Stimulated activated CD4-positive, alpha-beta T cell treated with anti-CD3 and anti-CD28 coated beads, TNF-alpha, amount 100 ng/mL, for 4 hours (primary cell): ENCODE results near the gene ZNF70.

Experiments used
- DNase-seq, 3 experiments: peaks; one replicate each; pipeline ENCODE4 v3.0.0-alpha.2; 2020; ENCODE audit warnings: low read depth in 3 of 3

ZNF70 gene

DNA sequence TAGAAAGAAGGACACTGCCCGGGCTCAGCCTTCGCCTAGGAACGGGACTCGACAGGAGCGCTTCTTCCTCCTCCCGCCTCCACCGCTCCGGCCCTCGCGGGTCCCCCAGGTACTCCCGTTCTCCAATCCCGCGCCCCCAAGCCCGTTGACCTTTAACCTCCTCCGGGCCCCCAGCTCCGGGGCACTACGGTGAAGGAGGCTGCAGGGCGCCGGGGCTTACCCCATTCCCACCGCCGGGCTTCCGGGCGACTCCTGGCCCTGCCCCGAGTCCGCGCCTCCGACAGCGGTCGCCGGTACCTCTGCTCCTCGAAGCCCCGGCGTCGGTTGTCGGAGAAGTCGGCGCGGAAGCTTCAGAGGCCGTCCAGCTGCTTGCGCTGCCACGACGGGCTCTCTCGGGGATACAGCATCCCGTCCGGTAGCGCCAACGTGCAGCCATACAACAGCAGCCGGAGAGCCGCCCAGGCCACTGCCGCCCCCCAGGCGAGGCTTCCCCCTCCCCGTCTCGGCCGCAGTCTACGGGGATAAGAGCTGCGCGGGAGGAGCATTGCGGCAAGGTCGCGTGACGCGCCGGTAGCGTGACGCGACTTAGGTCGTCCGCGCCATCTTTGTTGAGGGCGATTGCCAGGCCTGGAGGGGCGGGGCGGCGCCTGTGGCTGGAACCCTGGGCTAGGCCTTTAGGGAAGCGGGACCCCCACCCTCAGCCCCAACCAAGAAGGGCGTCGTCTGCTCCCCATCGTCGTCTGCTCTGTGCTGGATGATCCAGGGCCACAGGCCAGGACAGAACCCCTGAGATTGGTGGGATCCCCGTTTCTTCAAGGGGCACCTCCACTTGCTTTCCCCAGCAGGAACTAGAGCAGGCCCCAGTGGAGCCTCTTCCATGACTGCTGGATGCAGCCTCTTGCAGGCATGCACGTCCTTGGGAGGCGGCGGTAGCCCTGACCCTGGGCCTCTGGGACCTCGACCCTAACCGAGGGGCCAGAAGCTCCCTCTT, 33.8 kb downstream of the ZNF70 start:
- peak; percentile 69 to 71 (median 71) for DNase-seq

DNA sequence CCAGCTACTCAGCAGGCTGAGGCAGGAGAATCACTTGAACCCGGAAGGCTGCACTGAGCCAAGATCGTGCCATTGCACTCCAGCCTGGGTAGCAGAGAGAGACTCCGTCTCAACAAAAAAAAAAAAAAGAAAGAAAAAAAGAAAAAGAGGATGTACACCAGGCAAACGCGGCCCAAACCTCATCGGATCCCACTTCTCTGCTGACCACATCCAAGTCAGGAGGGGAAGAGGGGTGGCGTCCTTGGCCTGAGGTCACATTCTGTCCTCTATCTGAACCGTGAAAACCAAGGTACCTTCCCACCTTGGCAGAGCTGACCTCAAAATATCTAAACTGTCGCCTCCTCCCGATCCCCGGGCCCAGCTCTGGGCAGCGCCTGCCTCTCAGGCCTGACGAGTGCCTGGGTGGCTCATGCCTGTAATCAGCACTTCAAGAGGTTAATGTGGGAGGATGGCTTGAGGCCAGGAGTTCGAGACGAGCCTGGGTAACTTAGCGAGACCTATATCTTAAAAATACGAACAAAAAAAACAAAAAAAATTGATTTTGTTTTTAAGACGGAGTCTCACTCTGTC, 35.0 kb downstream of the ZNF70 start:
- DNase-seq = no peak

DNA sequence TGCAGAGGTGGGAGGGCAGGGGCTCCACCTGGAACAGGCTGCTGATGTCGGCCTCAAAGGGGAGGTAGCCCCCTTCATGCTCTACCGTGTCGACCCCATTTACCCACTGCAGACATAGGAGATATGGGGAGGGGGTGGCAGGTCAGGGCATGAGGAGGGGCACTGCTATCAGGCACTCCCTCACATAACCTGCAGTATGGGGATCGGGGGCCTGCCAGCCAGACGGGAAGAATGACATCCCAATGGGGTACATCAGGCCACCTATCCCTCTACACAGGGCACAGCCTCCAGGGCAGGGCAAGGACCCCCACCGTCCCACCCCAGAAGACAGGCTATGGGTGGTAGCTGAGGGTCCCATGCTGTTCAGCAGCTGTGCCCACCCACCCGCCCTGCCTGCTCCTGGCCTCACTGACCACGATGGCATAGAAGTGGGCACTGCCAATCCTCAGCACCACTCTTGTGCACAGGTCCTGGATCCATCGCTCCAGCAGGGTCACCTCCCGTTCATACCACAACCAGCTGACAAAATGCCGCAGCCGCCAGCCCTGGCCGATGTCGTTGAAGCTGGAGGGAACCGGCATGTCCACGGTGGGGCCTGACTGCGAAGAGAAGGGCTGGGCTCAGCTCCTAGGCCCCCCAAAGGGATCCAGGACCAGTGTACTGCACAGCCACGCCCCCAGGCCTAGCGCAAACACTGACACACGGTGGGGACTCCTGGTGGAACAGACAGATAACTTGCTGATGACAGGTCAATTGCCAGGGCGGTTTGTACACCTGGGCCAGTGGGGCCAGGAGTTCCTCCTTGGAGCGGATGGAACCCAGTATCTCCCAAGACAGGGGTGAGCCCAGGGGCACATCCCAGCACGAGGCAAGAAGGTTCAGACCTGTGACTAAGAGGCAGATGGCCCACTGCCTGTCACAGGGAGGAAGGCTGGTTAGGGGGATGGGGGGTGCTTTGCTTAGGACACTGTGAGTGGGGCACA, 36.0 kb downstream of the ZNF70 start:
- no peak for DNase-seq

DNA sequence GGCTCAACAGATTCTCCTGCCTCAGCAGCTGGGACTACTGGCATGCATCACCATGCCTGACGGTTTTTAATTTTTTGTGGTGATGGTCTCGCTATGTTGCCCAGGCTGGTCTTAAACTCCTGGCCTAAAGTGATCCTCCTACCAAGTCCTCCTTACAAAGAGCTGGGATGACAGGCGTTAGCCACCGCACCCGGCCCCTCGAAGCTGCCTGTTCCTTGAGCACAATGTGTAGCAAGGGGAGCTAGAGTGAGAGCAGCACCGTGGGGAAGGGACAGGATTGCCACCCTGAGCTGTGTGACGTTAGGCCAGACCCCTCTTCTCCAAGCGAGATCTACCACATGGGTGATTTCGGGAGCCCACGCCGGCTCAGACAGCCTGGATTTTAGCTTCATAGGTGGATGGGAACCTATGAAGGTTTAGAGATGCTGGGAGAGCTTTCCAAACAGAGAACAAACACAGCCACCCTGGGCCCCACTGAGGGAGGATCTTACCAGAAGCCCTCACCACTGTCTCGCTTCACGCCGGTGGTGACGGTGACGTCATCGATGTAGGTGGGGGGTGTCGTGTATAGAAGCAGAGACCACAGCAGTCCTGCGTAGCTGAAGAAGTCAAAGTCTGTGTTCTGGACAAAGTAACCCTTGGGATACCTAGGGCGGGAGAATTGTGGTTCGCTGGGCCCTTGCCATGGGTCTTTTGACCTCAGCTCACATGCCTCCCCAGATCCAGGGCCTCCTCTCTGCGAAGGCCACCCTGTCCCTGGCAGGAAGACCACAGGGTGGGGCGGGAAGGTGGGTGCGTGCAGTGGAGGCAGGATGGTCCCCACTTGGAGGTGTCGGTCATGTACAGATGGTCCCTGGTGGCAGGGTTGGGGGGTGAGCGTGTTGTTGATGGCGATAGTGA, 37.0 kb downstream of the ZNF70 start:
- no peak for DNase-seq

DNA sequence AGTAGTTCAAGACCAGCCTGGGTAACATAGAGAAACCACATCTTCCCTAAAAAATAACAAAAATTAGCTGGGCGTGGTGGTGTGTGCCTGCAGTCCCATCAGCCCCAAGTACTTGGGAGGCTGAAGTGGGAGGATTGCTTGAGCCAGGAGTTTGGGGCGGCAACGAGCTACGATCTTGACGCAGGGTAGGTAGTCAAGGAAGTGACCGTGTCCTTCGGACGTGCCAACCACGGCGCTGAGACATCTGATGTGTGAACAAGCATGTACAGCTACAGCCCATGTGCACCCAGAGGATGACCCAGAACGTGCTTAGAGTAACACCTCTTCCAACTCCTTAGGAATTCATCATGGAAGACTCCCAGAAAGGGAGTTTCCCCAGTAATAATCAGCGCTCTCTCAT, 38.7 kb downstream of the ZNF70 start:
- DNase-seq = no peak

DNA sequence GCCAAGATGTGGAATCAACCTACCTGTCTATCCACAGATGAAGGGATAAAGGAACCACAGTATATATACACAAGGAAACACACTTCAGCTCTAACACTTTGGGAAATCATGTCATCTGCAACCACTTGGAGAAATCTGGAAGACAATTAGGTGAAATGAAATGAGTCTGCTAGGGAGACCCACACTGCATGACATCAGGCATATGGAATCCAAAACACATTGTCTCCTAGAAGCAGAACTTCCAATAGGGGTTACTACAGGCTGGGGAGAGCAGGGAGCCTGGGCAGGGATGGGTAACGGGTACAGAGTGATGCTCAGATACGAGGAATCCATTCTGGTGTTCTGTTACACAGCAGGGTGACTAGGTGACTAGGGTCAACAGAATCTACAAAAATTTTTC, 41.8 kb downstream of the ZNF70 start:
- DNase-seq = no peak

DNA sequence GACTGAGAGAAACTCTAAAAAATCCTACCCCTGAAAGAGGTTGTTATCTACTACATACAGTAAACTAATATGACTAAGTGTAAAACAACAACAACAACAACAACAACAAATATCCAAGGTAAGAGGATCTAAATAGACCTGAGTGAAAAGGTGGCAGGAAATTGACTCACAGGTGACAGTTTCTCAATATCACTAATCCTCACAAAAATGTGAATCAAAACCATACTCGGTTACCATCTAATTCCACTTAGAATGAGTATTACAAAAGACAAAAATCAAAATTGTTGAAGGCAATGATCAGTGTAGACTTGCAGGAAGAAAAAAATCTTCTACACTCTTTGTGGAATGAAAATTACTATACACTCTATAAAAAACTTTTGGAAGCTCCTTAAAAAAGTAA, 42.6 kb downstream of the ZNF70 start:
- DNase-seq = no peak

DNA sequence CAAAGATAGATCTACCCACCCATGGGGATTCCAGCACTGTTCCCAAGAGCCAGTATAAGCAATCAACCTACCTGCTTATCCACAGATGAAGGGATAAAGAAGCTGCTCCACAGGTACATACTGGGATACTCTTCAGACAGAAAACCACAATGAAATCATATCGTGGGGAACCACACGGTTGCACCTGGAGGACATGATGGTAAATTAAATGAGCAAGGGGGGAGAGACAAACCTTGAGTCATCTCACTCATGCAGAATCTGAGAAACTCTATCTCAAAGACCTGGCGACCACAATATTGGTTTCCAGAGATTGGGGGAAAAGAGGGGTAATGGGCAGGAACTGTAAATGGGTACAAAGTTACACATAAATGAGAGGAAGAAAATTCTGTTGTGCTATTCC, 45.6 kb downstream of the ZNF70 start:
- DNase-seq = no peak

DNA sequence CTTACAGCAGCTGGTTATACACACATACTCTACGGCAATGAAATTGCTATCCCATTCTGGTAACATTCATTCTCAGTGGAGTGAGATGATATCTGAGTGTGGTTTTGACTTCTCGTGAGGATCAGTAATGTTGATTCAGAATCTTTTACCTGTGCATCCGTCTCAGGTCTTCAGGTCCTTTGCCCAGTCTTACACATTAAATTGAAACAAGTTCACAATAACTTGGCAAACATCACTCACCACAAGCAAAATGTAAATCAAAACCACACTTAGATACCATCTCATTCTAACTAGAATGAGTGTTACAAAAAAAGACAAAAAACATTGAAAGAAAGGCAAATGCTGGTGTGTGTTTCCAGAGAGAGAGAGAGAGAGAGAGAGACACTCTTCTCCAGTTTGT, 46.1 kb downstream of the ZNF70 start:
- DNase-seq = no peak

DNA sequence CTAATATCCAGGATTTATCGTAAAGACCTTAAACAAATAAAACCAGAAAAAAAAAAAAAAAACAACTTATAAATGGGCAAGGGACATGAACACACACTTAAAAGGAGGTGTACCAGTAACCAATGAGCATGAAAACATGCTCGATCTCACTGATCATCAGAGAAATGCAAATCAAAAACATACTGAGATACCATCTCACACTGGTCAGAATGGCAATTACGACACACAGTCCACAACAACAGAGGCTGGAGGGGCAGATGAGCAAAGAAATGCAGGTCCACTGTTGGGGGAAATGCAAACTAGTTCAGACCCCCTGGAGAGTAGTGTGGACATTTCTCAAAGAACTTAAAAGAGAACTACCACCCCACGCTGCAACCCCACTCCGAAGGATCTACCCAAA, 46.9 kb downstream of the ZNF70 start:
- DNase-seq = no peak

DNA sequence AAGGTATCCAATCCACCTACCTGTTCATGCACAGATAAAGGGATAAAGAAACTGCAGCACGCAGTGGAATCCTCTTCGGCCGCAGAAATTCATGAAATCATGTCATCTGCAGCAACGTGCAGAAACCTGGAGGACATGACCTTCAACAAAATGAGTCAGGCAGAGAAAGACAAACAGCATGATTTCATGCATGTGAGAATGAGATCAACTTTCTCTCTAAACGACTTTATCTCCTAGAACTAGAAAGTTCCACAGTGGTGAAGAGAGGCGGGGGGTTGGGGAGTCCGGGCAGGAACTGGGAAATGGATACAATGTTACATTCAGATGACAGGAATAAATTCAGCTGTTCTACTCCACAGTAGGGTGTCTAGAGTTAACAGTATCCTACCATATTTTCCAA, 50.2 kb downstream of the ZNF70 start:
- no peak for DNase-seq

DNA sequence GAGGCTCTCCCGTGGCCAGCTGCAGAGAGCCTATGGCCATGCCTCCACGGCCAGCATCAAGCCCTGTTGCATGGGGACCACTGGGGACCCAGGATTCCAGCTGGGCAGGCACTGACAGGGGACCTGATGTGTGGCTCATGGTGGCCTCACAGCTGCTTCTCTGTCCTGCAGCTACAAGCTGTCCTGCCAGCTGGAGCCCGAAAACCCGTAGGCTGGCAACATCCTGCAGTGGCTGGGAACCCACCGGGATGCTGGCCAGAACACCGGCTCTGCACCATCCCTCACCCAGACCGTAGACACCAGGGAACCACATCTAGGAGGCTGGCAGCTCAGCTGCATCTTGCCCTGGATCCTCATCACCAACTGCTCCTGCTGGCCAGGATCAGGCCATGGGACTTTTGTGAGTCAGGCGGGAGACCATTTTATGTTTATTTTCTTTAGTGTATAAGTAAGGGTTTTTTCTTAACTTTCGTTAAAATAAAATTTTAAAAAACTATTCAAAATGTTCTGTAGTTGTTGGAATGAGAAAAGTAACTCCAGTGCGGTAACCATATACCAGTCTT, 52.2 kb downstream of the ZNF70 start:
- no peak for DNase-seq

DNA sequence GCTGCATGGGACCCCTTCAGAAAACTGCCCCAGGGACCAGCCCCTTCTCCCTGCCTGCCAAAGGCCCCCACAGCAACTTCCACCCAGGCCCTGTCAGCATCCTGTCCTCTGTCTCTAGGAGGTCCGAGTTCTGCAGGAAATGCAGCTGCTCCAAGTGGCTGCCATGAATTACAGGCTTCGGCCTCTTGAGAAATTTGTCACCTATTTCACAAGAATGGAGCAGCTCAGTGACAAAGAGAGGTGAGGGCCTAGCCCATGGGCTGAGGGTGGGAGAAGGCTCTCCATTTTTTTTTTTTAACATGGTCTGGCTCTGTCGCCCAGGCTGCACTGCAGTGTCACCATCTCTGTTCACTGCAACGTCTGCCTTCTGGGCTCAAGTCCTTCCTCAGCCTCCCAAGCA, 52.8 kb downstream of the ZNF70 start:
- no peak for DNase-seq

DNA sequence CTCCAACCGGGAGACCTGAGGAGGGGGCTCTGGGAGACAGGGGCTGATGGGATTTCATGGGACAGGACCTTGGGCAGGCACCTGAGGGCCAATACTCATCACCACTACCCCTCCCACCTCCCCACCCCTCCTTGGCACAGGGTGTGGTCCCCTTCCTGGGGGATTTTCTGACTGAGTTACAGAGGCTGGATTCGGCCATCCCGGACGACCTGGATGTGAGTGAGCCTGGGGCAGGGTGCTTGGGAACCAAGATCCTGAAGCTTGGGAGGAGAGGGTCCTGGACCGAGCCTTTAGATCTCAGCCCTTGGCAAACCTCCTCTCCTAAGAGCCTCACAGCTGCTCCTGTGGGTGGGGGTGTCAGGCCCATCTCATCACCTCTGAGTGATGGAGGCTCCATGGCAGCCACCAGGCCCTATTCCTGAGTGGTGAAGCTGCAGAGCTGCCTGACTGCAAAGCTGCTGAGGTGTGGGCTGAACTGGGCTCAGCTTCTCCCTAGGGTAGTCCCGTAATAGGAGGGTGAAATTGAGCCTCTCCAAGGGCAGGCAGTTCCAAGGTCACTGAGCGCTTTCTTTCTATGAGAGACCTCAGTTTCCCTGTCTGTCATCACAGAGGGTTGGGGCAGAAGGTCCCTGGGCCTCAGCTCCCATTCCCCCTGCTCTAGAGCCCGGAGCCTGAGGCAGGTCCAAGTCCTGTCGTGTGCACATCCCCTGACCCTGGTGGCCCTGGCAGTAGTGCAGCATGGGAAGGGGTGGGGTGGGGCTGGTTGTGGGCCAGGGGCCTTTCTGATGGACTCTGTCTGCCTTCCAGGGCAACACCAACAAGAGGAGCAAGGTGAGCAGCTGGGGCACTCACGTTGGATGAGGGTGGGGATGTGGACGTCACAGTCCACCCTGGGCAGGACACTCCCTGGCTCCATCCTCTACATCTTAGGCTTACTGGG, 53.6 kb downstream of the ZNF70 start:
- DNase-seq = no peak

DNA sequence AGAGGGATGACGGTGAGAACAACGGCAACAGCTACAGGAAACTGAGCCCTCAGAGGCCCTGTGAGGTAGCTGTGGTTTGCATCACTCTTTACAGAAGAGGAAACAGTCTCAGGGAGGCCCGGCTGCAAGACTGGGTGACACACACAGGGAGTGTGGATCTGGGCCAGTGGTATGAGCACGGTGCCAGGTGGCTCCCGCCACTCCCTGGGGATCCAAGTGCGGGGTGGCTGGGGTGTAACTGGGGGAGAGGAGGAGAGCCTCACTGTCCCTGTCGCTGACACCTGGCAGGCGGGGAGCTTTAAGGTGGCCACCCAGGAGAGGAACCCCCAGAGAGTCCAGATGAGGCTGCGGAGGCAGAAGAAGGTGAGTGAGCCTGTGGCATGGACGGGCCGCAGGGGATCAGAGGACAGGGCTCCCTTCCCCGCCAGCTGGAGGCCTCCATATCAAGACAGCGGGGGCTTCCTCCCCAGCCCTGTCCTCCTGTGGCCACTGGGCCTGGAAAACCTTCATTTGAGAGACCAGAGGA, 54.5 kb downstream of the ZNF70 start:
- DNase-seq = peak; percentile 42 to 57 (median 49)

DNA sequence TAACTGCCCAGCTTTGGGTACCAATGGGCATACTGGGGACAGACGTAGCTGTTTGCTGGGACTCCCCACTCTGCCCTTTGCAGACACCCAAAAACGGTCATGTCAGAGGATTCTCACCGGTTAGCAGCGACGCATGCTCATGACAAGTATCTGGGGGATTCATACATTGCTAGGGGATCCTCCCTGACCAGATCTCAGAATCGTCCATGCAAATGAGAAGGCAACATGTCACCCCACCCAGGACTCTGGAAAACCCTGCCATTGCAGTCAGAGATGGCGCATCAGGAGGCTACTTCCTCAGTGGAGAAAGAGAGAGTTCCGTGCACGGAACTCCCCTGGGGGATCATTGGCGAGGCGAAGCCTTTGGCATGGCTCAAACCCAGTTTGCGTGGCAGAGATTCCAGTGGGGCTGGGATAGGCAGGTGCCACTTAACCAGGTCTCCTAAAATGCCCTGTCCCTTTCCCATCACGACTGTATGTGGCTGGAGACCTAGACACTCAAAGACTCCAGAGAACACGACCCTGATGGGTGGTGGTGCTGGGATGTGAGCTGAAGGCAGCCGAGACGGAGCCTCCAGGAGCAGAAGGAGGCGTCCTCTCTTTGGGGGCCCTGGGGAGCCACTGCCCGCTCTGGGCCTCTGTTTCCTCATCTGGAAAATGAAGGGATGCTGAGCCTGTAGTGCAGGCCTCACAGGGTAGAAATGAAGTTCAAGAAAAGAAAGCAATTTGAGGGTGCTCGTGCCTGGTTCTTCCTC, 55.2 kb downstream of the ZNF70 start:
- no peak for DNase-seq

DNA sequence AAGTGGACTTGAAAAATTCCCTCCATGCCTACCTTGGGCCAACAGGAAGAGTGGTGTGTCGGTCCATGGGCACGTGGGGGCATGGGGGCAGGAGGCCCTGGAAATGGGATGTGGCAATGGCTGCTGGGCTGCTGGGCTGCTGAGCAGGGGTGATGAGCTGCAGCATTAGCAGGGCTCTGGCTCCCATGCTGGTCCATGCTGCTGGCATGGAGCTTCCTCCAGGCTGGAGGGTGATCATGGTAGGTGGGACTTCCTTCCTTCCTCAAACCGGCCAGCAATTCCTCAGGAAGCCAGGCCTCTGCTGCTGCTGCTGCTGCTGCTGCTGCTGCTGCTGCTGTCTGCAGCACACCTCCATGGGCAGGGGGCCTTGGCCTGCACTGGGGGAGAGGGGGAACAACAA, 55.8 kb downstream of the ZNF70 start:
- DNase-seq = no peak

DNA sequence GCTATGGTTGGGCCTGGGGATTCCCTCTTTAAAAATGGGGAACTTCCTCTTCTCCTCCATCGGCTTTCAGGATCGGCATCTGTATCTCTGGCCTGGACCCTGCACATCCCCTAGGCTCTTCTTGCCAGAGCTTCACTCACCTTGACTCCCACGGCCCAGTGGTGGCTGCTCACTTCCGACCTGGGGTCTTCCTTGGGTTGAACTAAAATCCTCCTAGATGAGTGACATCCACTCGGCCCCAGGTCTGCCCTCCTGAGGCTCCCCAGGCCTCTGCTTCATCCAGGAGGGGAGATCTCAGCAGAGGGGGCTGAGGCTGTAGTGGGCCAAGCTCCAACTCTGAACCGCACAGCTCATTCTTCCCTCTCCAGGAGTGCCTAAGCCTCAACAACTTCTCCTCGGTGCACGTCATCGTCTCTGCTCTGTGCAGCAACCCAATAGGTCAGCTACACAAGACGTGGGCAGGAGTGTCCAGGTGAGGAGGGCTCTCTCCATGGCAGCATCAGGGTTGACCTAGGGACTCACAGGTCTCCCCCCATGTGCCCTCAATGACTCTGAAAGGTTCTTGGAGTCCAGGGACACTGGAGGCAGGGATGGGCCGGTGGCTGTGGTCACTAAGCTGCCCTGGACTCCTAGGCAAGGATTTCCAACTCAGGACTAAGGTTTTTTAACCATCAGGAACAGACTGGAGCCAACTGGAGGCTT, 56.8 kb downstream of the ZNF70 start:
- DNase-seq = no peak
